CD14-positive monocyte (primary cell): ENCODE measurements around the gene OCEL1. TPM values are rescaled to one million over a fixed set of nuclear protein-coding genes. Genes with fewer than 3 reads are reported as not detected.

ENCODE experiments used
- DNase-seq, 3 donors: peaks; one replicate each; pipeline ENCODE4 v3.0.0-alpha.2; 2011 to 2022
- H2AFZ ChIP-seq: 2 replicates; pipeline ENCODE4 v1.6.0; 2012; ENCODE audit warnings: mild to moderate bottlenecking, low read depth, low read length, inconsistent platforms; ENCODE audit not compliant: insufficient read depth, poor library complexity, severe bottlenecking
- H3K27ac ChIP-seq, 2 donors: 1 replicate in 1 of 2; 2 replicates in 1 of 2; pipeline ENCODE4 v1.5.1; 2012 to 2013; ENCODE audit warnings: low read length in 2 of 2, control low read depth in 1 of 2, inconsistent platforms in 1 of 2, low read depth in 1 of 2, mild to moderate bottlenecking in 1 of 2
- H3K27me3 ChIP-seq, 2 donors: one replicate each; pipeline versions ENCODE4 v1.6.0 to v1.6.1; 2011 to 2013; ENCODE audit warnings: low read length in 2 of 2; ENCODE audit not compliant: control insufficient read depth in 2 of 2, insufficient read depth in 2 of 2
- H3K36me3 ChIP-seq, 2 donors: replicated peaks in 1 of 2; 1 replicate in 1 of 2; 2 replicates in 1 of 2; pipeline versions ENCODE4 v1.5.1 to v1.6.1; 2012 to 2013; ENCODE audit warnings: low read length in 2 of 2, control low read depth in 1 of 2, inconsistent platforms in 1 of 2, mild to moderate bottlenecking in 1 of 2; ENCODE audit not compliant: insufficient read depth in 2 of 2, control insufficient read depth in 1 of 2
- H3K4me1 ChIP-seq, 2 donors: 1 replicate in 1 of 2; 2 replicates in 1 of 2; pipeline versions ENCODE4 v1.5.1 to v1.6.1; 2012 to 2013; ENCODE audit warnings: low read length in 2 of 2, control low read depth in 1 of 2, inconsistent platforms in 1 of 2, mild to moderate bottlenecking in 1 of 2, moderate library complexity in 1 of 2; ENCODE audit not compliant: insufficient read depth in 2 of 2, control insufficient read depth in 1 of 2
- H3K4me2 ChIP-seq: replicated peaks from 2 replicates; pipeline ENCODE3; 2012; ENCODE audit warnings: low read length, moderate library complexity, mild to moderate bottlenecking; ENCODE audit not compliant: poor library complexity, severe bottlenecking; ENCODE audit errors: extremely low read depth
- H3K4me3 ChIP-seq, 3 experiments: fragments of 200-600 bp in 1 of 3; sonication (generic) in 1 of 3; replicated peaks in 1 of 3; 1 replicate in 2 of 3; 2 replicates in 1 of 3; pipeline ENCODE4 v1.5.1; 2011 to 2013; ENCODE audit warnings: low read length in 3 of 3, mild to moderate bottlenecking in 3 of 3, control low read depth in 2 of 3, low read depth in 2 of 3, inconsistent platforms in 1 of 3, moderate library complexity in 1 of 3
- H3K79me2 ChIP-seq: 2 replicates; pipeline ENCODE4 v1.6.0; 2012; ENCODE audit warnings: mild to moderate bottlenecking, control low read depth, inconsistent platforms, low read length, moderate library complexity; ENCODE audit not compliant: insufficient read depth
- H3K9ac ChIP-seq: 2 replicates; pipeline ENCODE4 v1.6.0; 2017; ENCODE audit warnings: low read length, mild to moderate bottlenecking; ENCODE audit not compliant: insufficient read depth, poor library complexity, severe bottlenecking
- H3K9me3 ChIP-seq, 2 donors: replicated peaks in 1 of 2; 1 replicate in 1 of 2; 2 replicates in 1 of 2; pipeline versions ENCODE4 v1.5.1 to v1.6.1; 2012 to 2013; ENCODE audit warnings: low read length in 2 of 2, control low read depth in 1 of 2; ENCODE audit not compliant: control insufficient read depth in 1 of 2, insufficient read depth in 1 of 2
- H4K20me1 ChIP-seq: 2 replicates; pipeline ENCODE4 v1.6.0; 2012; ENCODE audit warnings: mild to moderate bottlenecking, low read length, control low read depth, moderate library complexity; ENCODE audit not compliant: insufficient read depth
- H3K27ac Mint-ChIP-seq, 7 donors: one replicate each; pipeline ENCODE4 v1.8.0; 2020; ENCODE audit warnings: mild to moderate bottlenecking in 7 of 7, mixed read lengths in 7 of 7, moderate library complexity in 6 of 7, inconsistent platforms in 2 of 7
- H3K27me3 Mint-ChIP-seq, 3 donors: one replicate each; pipeline ENCODE4 v1.8.0; 2021 to 2022; ENCODE audit warnings: low read depth in 3 of 3, mild to moderate bottlenecking in 3 of 3, mixed read lengths in 3 of 3, moderate library complexity in 3 of 3, inconsistent platforms in 1 of 3
- H3K36me3 Mint-ChIP-seq, 2 donors: one replicate each; pipeline ENCODE4 v1.8.0; 2020; ENCODE audit warnings: mixed read lengths in 2 of 2, inconsistent platforms in 1 of 2, mild to moderate bottlenecking in 1 of 2
- H3K4me1 Mint-ChIP-seq: one replicate; pipeline ENCODE4 v1.8.0; 2020; ENCODE audit warnings: mild to moderate bottlenecking, mixed read lengths
- H3K4me3 Mint-ChIP-seq, 2 donors: one replicate each; pipeline ENCODE4 v1.8.0; 2020; ENCODE audit warnings: mild to moderate bottlenecking in 2 of 2, mixed read lengths in 2 of 2, moderate library complexity in 1 of 2
- H3K9me3 Mint-ChIP-seq, 7 donors: one replicate each; pipeline ENCODE4 v1.8.0; 2020 to 2022; ENCODE audit warnings: mixed read lengths in 7 of 7, mild to moderate bottlenecking in 6 of 7, moderate library complexity in 6 of 7, inconsistent platforms in 2 of 7
- WGBS: methylation state at CpG from one replicate; pipeline ENCODE4 v1.1.5; 2013; ENCODE audit warnings: missing lambda C conversion rate; ENCODE audit not compliant: insufficient coverage; 5-methylcytosine and 5-hydroxymethylcytosine counted together
- intact Hi-C, 2 donors: fragments of 100-400 bp; cut with micrococcal nuclease; formaldehyde crosslinking; loops; one replicate each; pipeline versions ENCODE4 v1.15.0 to v1.15.1; 2023
- polyA plus RNA-seq, 3 donors: library from polyadenylated mRNA; depleted of rRNA in 1 of 3; unstranded in 2 of 3; stranded (reverse) in 1 of 3; fragments of 300-500 nt in 2 of 3; fragments of >200 nt in 1 of 3; fragmentation: Illumina TruSeq in 2 of 3; gene quantifications; 1 replicate in 2 of 3; 2 replicates in 1 of 3; pipeline ENCODE4 v1.2.3, GENCODE V29; 2012 to 2021
- TF ChIP-seq, protein P1 (sequence below): fragments of 200-600 bp; IDR thresholded peaks from one replicate; pipeline ENCODE4 v1.8.0; 2022; ENCODE audit warnings: antibody characterized with exemption, mild to moderate bottlenecking

Gene OCEL1
- polyA plus RNA-seq, 3 donors, result 31.8 to 59.9 (median 57.6) TPM

- no peaks in the 10 kb centered on the region for H3K4me1 ChIP-seq
- peak overlapping the region in 1 of 2 donors; percentile 27 for H3K27ac ChIP-seq
- Mint-ChIP-seq H3K9me3 (no peaks in the 10 kb centered on the region), H3K27ac (peak overlapping the region in 3 of 7 donors; percentile 47 to 64 (median 59)), H3K4me3 (no peak overlapping the region), H3K27me3 (peaks cover 0 to 1% (median 0%) of the 10 kb centered on the region in 3 donors), H3K4me1 (no peaks in the 10 kb centered on the region), H3K36me3 (peaks cover 88 to 97% of the 10 kb centered on the region in 2 donors)
- H3K36me3 ChIP-seq, result peaks cover 89 to 100% of the 10 kb centered on the region in 2 donors
- WGBS, result 84% methylated on average over 8 of the region's 9 CpGs
- no peak overlapping the region for H3K4me2 ChIP-seq
- no peak overlapping the region for H2AFZ ChIP-seq
- H3K9ac ChIP-seq, result no peak overlapping the region
- H3K79me2 ChIP-seq, result no peaks in the 10 kb centered on the region
- intact Hi-C loops, result loop anchor here in 1 of 2 donors (5.0 kb wide), 1 partner anchor 35 kb away; no protein-coding TSS in a partner anchor
- H4K20me1 ChIP-seq, result peaks cover 51% of the 10 kb centered on the region
- no peaks in the 10 kb centered on the region for H3K9me3 ChIP-seq
- no peak for DNase-seq
- no peak overlapping the region for H3K4me3 ChIP-seq
- TF ChIP-seq, protein P1, sequence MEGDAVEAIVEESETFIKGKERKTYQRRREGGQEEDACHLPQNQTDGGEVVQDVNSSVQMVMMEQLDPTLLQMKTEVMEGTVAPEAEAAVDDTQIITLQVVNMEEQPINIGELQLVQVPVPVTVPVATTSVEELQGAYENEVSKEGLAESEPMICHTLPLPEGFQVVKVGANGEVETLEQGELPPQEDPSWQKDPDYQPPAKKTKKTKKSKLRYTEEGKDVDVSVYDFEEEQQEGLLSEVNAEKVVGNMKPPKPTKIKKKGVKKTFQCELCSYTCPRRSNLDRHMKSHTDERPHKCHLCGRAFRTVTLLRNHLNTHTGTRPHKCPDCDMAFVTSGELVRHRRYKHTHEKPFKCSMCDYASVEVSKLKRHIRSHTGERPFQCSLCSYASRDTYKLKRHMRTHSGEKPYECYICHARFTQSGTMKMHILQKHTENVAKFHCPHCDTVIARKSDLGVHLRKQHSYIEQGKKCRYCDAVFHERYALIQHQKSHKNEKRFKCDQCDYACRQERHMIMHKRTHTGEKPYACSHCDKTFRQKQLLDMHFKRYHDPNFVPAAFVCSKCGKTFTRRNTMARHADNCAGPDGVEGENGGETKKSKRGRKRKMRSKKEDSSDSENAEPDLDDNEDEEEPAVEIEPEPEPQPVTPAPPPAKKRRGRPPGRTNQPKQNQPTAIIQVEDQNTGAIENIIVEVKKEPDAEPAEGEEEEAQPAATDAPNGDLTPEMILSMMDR, result no peak
- H3K27me3 ChIP-seq, result no peaks in the 10 kb centered on the region
These were observed 23.8 kb upstream of the OCEL1 start for GRCh38 chr19:17202249-17202648.

GRCh38 chr19:17202713-17203112 is 23.3 kb upstream of the OCEL1 start:
- Histone ChIP-seq H3K4me1 (no peaks in the 10 kb centered on the region), H3K4me2 (no peak overlapping the region), H3K9ac (no peak overlapping the region), H3K9me3 (no peaks in the 10 kb centered on the region), H3K4me3 (no peak overlapping the region), H4K20me1 (peaks cover 51% of the 10 kb centered on the region), H3K79me2 (no peaks in the 10 kb centered on the region), H3K36me3 (peaks cover 87 to 98% of the 10 kb centered on the region in 2 donors), H3K27ac (peak overlapping the region in 1 of 2 donors; percentile 27), H2AFZ (no peak overlapping the region), H3K27me3 (no peaks in the 10 kb centered on the region)
- DNase-seq, result no peak
- no peak overlapping the region for H3K4me3 Mint-ChIP-seq
- 94% methylated on average over 17 of the region's 17 CpGs for WGBS
- intact Hi-C loops, result loop anchor here in 1 of 2 donors (5.0 kb wide), 1 partner anchor 35 kb away; no protein-coding TSS in a partner anchor
- H3K27me3 Mint-ChIP-seq, result peaks cover 0 to 1% (median 0%) of the 10 kb centered on the region in 3 donors
- H3K27ac Mint-ChIP-seq, result peak overlapping the region in 1 of 7 donors; percentile 66
- TF ChIP-seq, protein P1, result no peak
- no peaks in the 10 kb centered on the region for H3K4me1 Mint-ChIP-seq
- peaks cover 85 to 95% of the 10 kb centered on the region in 2 donors for H3K36me3 Mint-ChIP-seq
- no peaks in the 10 kb centered on the region for H3K9me3 Mint-ChIP-seq
